ENCODE measurements around the gene PSMD12.
"Not testable (repeated sequence)": the region's sequence is repeated elsewhere in the genome, so short reads cannot be mapped to it uniquely, and the experiment has no call there.

PSMD12 gene

GRCh38 chr17:67366193-67367157 is at the start of gene PSMD12:
TSS of gene PSMD12 (minus strand) at chr17:67366577. CDS start at chr17:67366519, 58 bp downstream.
- peak; percentile 93 for DNase-seq

GRCh38 chr17:67415291-67415690 is 48.9 kb upstream of the PSMD12 start:
- DNase-seq, result no peak

GRCh38 chr17:67414559-67414958 is 48.2 kb upstream of the PSMD12 start:
- DNase-seq, result no peak

GRCh38 chr17:67414130-67414529 is 47.8 kb upstream of the PSMD12 start:
- no peak for DNase-seq

- DNase-seq, result no peak
These were observed 47.0 kb upstream of the PSMD12 start for GRCh38 chr17:67413388-67413787.

- no peak for DNase-seq
These were observed 46.6 kb upstream of the PSMD12 start for GRCh38 chr17:67412941-67413340.

GRCh38 chr17:67412032-67412431 is 45.7 kb upstream of the PSMD12 start:
- no peak for DNase-seq

- no peak for DNase-seq
These were observed 45.0 kb upstream of the PSMD12 start for GRCh38 chr17:67411397-67411796.

GRCh38 chr17:67408455-67408830 is 42.1 kb upstream of the PSMD12 start:
- not testable (repeated sequence) for DNase-seq

GRCh38 chr17:67403483-67403882 is 37.1 kb upstream of the PSMD12 start:
- no peak for DNase-seq

GRCh38 chr17:67403065-67403464 is 36.7 kb upstream of the PSMD12 start:
- no peak for DNase-seq

GRCh38 chr17:67401598-67402504 is 35.5 kb upstream of the PSMD12 start:
- no peak for DNase-seq

GRCh38 chr17:67401106-67401505 is 34.7 kb upstream of the PSMD12 start:
- DNase-seq, result no peak

- DNase-seq, result no peak
These were observed 33.8 kb upstream of the PSMD12 start for GRCh38 chr17:67400193-67400592.

GRCh38 chr17:67399676-67400075 is 33.3 kb upstream of the PSMD12 start:
- no peak for DNase-seq

- no peak for DNase-seq
These were observed 27.5 kb upstream of the PSMD12 start for GRCh38 chr17:67393809-67394397.

- no peak for DNase-seq
These were observed 25.7 kb upstream of the PSMD12 start for GRCh38 chr17:67392111-67392510.

GRCh38 chr17:67390646-67391361 is 24.4 kb upstream of the PSMD12 start:
- DNase-seq, result peak; percentile 51

GRCh38 chr17:67390006-67390645 is 23.7 kb upstream of the PSMD12 start:
- no peak for DNase-seq

GRCh38 chr17:67388986-67389385 is 22.6 kb upstream of the PSMD12 start:
- no peak for DNase-seq

- DNase-seq, result not testable (repeated sequence)
These were observed 22.2 kb upstream of the PSMD12 start for GRCh38 chr17:67388536-67388935.

GRCh38 chr17:67386965-67387551 is 20.7 kb upstream of the PSMD12 start:
- DNase-seq, result no peak
